SK-N-SH treated with all-trans-retinoic acid at 6 μM for 48 hours (cell line): Measurements from ENCODE around the gene SYK.

Experiments
- RARB ChIP-seq: fragments of 250-450 bp; sonication (Bioruptor Pico); IDR thresholded peaks from 2 replicates; pipeline ENCODE4 v1.8.0; 2021; ENCODE audit warnings: mild to moderate bottlenecking, moderate library complexity
- SNAI2 ChIP-seq: fragments of 250-450 bp; sonication (Bioruptor Pico); IDR thresholded peaks from 2 replicates; pipeline ENCODE4 v1.5.0; 2020; ENCODE audit warnings: mild to moderate bottlenecking, moderate library complexity
- ZNF70 ChIP-seq: fragments of 450-650 bp; formaldehyde crosslinking; IDR thresholded peaks from 2 replicates; pipeline ENCODE4 v1.5.0; 2020; ENCODE audit warnings: mild to moderate bottlenecking, moderate library complexity
- ZNF8 ChIP-seq: fragments of 450-650 bp; formaldehyde crosslinking; IDR thresholded peaks from 2 replicates; pipeline ENCODE4 v1.5.0; 2020; ENCODE audit warnings: mild to moderate bottlenecking, moderate library complexity
- TF ChIP-seq, protein P1 (sequence below): fragments of 250-450 bp; sonication (Bioruptor Pico); IDR thresholded peaks from 2 replicates; pipeline ENCODE4 v1.5.1; 2021; ENCODE audit warnings: mild to moderate bottlenecking, moderate library complexity

GRCh38 chr9:90858457-90858901 is 56.9 kb downstream of the SYK start:
- TF ChIP-seq, protein P1, sequence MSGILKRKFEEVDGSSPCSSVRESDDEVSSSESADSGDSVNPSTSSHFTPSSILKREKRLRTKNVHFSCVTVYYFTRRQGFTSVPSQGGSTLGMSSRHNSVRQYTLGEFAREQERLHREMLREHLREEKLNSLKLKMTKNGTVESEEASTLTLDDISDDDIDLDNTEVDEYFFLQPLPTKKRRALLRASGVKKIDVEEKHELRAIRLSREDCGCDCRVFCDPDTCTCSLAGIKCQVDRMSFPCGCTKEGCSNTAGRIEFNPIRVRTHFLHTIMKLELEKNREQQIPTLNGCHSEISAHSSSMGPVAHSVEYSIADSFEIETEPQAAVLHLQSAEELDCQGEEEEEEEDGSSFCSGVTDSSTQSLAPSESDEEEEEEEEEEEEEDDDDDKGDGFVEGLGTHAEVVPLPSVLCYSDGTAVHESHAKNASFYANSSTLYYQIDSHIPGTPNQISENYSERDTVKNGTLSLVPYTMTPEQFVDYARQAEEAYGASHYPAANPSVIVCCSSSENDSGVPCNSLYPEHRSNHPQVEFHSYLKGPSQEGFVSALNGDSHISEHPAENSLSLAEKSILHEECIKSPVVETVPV (CRISPR knock-in tag): no peak
- TF ChIP-seq ZNF70 (CRISPR knock-in tag) (no peak), RARB (CRISPR knock-in tag) (no peak), SNAI2 (CRISPR knock-in tag) (no peak), ZNF8 (CRISPR knock-in tag) (no peak)
